ENCODE data around the gene ZCCHC7. TPM values are rescaled to one million over a fixed set of nuclear protein-coding genes. Genes with fewer than 3 reads are reported as not detected.
A peak's percentile ranks its signal among the peaks of the same experiment; 100 is the strongest.

ZCCHC7 gene
- total and polyA plus RNA-seq, 2 of the 8 experiments (the other 6 are each of a cell fraction or from before 2014, with no cell fraction given) = 12.2 to 27.5 TPM

DNA sequence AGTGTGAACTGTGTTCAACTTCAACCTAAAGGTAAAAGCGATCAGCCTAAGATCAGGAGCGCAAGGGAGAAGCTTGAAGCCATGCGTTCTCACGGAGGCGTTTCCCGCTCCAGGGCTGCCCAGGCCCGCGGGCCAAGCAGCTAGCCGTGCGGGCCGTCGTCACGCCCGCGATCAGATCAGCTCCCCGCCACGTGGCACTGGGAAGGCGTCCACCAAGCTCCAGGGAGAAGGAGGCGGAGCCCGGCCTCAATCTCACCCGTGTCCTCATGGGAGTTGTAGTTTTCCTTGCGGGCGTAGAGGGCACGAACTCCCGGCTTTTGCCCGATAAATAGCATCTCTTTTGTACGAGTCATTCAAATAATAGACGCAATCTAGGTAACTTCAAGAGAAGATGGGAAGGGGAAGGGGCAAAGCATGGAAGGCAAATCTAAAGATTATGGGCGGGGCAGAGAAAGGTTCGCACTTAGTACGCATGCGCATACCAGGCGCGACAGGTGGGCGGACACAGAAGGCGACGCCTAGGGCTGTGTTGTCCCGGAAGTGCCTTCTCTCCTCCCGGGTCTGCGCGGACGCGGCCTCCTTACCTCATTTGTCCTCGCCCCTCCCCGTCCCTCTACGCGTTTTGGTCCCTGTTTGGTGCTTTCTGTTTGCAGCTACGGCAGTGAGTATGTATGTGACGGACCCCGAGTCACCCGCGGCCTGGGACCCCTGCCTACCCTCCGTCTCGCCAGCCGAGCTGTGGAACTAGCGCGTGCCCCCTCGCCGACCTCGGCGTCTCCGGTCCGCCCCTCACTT is 40.8 kb upstream of the ZCCHC7 start (continued):
- TF ChIP-seq CHD2 (IDR thresholded peaks at IDR 0.05; ENCODE audit: low read length) = no peak
- 0 out of 2 replicates have a peak, but pooled peaks have one; percentile 25 for TF ChIP-seq TCF12 (IDR thresholded peaks at IDR 0.05; ENCODE audit: low read depth, low read length)
- TF ChIP-seq SP1 (IDR thresholded peaks at IDR 0.05; ENCODE audit: low read depth, low read length) = 0 out of 2 replicates have a peak, but pooled peaks have one; percentile 12
- TF ChIP-seq NANOG (IDR thresholded peaks at IDR 0.05; ENCODE audit: insufficient read depth, low read depth, low read length, poor library complexity, severe bottlenecking) = no peak
- TF ChIP-seq, protein P1, sequence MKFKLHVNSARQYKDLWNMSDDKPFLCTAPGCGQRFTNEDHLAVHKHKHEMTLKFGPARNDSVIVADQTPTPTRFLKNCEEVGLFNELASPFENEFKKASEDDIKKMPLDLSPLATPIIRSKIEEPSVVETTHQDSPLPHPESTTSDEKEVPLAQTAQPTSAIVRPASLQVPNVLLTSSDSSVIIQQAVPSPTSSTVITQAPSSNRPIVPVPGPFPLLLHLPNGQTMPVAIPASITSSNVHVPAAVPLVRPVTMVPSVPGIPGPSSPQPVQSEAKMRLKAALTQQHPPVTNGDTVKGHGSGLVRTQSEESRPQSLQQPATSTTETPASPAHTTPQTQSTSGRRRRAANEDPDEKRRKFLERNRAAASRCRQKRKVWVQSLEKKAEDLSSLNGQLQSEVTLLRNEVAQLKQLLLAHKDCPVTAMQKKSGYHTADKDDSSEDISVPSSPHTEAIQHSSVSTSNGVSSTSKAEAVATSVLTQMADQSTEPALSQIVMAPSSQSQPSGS (IDR thresholded peaks at IDR 0.05; ENCODE audit: low read length) = no peak; the same call in 1 of the 2 replicates
- TF ChIP-seq POLR2AphosphoS5 (IDR thresholded peaks at IDR 0.05; ENCODE audit: low read depth, low read length) = peak; percentile 75
- TF ChIP-seq, protein P2, sequence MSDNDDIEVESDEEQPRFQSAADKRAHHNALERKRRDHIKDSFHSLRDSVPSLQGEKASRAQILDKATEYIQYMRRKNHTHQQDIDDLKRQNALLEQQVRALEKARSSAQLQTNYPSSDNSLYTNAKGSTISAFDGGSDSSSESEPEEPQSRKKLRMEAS (IDR thresholded peaks at IDR 0.05) = peak; percentile 100
- no peak for TF ChIP-seq JUND (IDR thresholded peaks at IDR 0.05; ENCODE audit: low read length)
- peak; percentile 92 for TF ChIP-seq ASH2L (IDR thresholded peaks at IDR 0.05; ENCODE audit: low read length)
